HepG2 (cell line): Measurements from ENCODE around the gene DMTF1. TPM values are rescaled to one million over a fixed set of nuclear protein-coding genes. Genes with fewer than 3 reads are reported as not detected.

Experiments used
- EED ChIP-seq: sonication (generic); formaldehyde crosslinking; IDR thresholded peaks from 2 replicates; pipeline ENCODE4 v1.5.0; 2020; ENCODE audit warnings: mild to moderate bottlenecking, missing genetic modification reagents
- MIER2 ChIP-seq: IDR thresholded peaks from 2 replicates; pipeline ENCODE4 v1.6.1; 2016; ENCODE audit warnings: missing biosample characterization, missing genetic modification reagents
- NFKBIZ ChIP-seq: IDR thresholded peaks from 2 replicates; pipeline ENCODE4 v1.6.1; 2018; ENCODE audit warnings: missing genetic modification reagents, missing compliant biosample characterization
- REL ChIP-seq: sonication (generic); formaldehyde crosslinking; conservative IDR thresholded peaks from 2 replicates; pipeline ENCODE4 v1.8.0; 2022; ENCODE audit warnings: mild to moderate bottlenecking, missing genetic modification reagents, moderate library complexity
- RFX5 ChIP-seq: IDR thresholded peaks from 2 replicates; pipeline ENCODE4 v1.6.1; 2011; ENCODE audit warnings: low read depth, low read length, improper control_type of control experiment
- SALL2 ChIP-seq: sonication (generic); formaldehyde crosslinking; IDR thresholded peaks from 2 replicates; pipeline ENCODE4 v1.8.1; 2023; ENCODE audit warnings: mild to moderate bottlenecking, missing genetic modification reagents, inconsistent platforms
- THAP11 ChIP-seq: IDR thresholded peaks from 2 replicates; pipeline ENCODE4 v1.6.1; 2016; ENCODE audit warnings: missing biosample characterization, missing genetic modification reagents
- XBP1 ChIP-seq: sonication (generic); formaldehyde crosslinking; IDR thresholded peaks from 2 replicates; pipeline ENCODE4 v1.5.0; 2020; ENCODE audit warnings: missing genetic modification reagents
- ZBTB42 ChIP-seq: sonication (generic); formaldehyde crosslinking; IDR thresholded peaks from 2 replicates; pipeline ENCODE4 v1.5.0; 2020; ENCODE audit warnings: mild to moderate bottlenecking, missing genetic modification reagents
- ZNF773 ChIP-seq: sonication (generic); formaldehyde crosslinking; IDR thresholded peaks from 2 replicates; pipeline ENCODE4 v1.4.0; 2020; ENCODE audit warnings: missing genetic modification reagents, borderline replicate concordance
- polyA plus RNA-seq, 8 experiments: library from polyadenylated mRNA; depleted of rRNA in 3 of 8; stranded (reverse) in 7 of 8; unstranded in 1 of 8; fragments of >200 nt; fragmentation: Illumina TruSeq in 4 of 8; extraction: Trizol in 4 of 8; gene quantifications; 2 replicates each; pipeline versions ENCODE4 v1.2.1 to v1.2.3, GENCODE V29; 2011 to 2016; ENCODE audit warnings: low read depth in 4 of 8, missing spikeins in 1 of 8, mixed read lengths in 1 of 8; ENCODE audit not compliant: insufficient read depth in 1 of 8
- total RNA-seq, 5 experiments: library from RNA; depleted of rRNA; stranded (reverse); fragments of >200 nt; fragmentation: Illumina TruSeq; extraction: Trizol; gene quantifications; 2 replicates each; pipeline ENCODE4 v1.2.3, GENCODE V29; 2016; ENCODE audit warnings: low read depth in 1 of 5
- TF ChIP-seq, protein P1 (sequence below): sonication (generic); formaldehyde crosslinking; IDR thresholded peaks from 2 replicates; pipeline ENCODE4 v1.4.0; 2020; ENCODE audit warnings: mild to moderate bottlenecking, missing genetic modification reagents
- TF ChIP-seq, protein P2 (sequence below): sonication (generic); formaldehyde crosslinking; IDR thresholded peaks from 2 replicates; pipeline ENCODE4 v1.4.0; 2020; ENCODE audit warnings: low read depth, missing genetic modification reagents
- TF ChIP-seq, protein P3 (sequence below): sonication (generic); formaldehyde crosslinking; IDR thresholded peaks from 2 replicates; pipeline ENCODE4 v1.4.0; 2020; ENCODE audit warnings: mild to moderate bottlenecking, missing genetic modification reagents, borderline replicate concordance
- TF ChIP-seq, protein P4 (sequence below): sonication (generic); formaldehyde crosslinking; IDR thresholded peaks from 2 replicates; pipeline ENCODE4 v1.4.0; 2020; ENCODE audit warnings: low read depth, mild to moderate bottlenecking, missing genetic modification reagents
- TF ChIP-seq, protein P5 (sequence below): sonication (generic); formaldehyde crosslinking; IDR thresholded peaks from 2 replicates; pipeline ENCODE4 v1.5.0; 2020; ENCODE audit warnings: missing genetic modification reagents, mild to moderate bottlenecking, borderline replicate concordance
- TF ChIP-seq, protein P6 (sequence below): sonication (generic); formaldehyde crosslinking; IDR thresholded peaks from 2 replicates; pipeline ENCODE4 v1.9.0; 2021; ENCODE audit warnings: missing genetic modification reagents, mild to moderate bottlenecking, borderline replicate concordance

DMTF1 gene
- total and polyA plus RNA-seq, 2 of the 13 experiments (the other 11 are each of a cell fraction or from before 2014, with no cell fraction given) = 45.8 to 132 TPM

DNA sequence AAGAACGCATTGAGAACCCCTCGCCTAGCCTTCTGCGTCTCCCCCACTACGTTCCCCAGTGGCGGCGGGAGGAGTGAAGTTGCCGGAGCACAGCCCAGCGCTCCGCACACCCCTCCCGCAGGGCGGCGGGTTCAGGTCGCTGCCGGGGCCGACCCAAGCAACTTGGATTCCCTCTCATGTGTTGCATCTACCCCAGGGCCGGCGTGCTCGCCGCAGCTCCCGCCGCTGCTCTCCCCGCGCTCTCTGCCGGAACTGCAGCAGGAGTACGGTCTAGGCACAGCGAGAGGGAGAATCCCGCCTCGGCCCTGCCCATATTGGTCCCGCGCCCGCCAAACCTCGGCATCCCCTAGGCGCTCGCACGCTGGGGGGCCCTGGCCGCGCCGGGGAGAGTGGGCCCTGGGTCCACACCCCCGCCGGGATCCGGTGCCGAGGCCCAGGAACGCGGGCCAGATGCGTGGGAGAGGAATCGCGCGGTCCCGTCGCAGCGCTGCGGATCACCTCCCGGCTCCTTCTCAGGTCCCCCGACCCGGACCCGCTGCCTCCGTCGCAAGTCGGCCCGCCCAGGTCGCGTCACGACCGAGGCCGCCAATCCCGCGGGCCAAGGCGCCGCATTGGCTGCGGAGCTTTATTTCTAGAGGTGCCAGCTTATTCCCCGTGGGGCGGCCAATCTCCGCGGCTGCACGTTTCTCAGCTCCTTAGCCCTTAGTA is 67.9 kb downstream of the DMTF1 start (continued):
- TF ChIP-seq, protein P1, sequence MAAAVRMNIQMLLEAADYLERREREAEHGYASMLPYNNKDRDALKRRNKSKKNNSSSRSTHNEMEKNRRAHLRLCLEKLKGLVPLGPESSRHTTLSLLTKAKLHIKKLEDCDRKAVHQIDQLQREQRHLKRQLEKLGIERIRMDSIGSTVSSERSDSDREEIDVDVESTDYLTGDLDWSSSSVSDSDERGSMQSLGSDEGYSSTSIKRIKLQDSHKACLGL (CRISPR knock-in tag) = peak; percentile 69; the same call in 1 of the 2 replicates
- TF ChIP-seq RFX5 (no peak), THAP11 (peak; percentile 16; the same call in 1 of the 2 replicates), EED (CRISPR knock-in tag) (no peak), ZBTB42 (CRISPR knock-in tag) (no peak), MIER2 (no peak), NFKBIZ (CRISPR knock-in tag) (no peak), XBP1 (CRISPR knock-in tag) (no peak), REL (CRISPR knock-in tag) (no peak), SALL2 (no peak; the same call in 1 of the 2 replicates), ZNF773 (CRISPR knock-in tag) (no peak)
- TF ChIP-seq, protein P2, sequence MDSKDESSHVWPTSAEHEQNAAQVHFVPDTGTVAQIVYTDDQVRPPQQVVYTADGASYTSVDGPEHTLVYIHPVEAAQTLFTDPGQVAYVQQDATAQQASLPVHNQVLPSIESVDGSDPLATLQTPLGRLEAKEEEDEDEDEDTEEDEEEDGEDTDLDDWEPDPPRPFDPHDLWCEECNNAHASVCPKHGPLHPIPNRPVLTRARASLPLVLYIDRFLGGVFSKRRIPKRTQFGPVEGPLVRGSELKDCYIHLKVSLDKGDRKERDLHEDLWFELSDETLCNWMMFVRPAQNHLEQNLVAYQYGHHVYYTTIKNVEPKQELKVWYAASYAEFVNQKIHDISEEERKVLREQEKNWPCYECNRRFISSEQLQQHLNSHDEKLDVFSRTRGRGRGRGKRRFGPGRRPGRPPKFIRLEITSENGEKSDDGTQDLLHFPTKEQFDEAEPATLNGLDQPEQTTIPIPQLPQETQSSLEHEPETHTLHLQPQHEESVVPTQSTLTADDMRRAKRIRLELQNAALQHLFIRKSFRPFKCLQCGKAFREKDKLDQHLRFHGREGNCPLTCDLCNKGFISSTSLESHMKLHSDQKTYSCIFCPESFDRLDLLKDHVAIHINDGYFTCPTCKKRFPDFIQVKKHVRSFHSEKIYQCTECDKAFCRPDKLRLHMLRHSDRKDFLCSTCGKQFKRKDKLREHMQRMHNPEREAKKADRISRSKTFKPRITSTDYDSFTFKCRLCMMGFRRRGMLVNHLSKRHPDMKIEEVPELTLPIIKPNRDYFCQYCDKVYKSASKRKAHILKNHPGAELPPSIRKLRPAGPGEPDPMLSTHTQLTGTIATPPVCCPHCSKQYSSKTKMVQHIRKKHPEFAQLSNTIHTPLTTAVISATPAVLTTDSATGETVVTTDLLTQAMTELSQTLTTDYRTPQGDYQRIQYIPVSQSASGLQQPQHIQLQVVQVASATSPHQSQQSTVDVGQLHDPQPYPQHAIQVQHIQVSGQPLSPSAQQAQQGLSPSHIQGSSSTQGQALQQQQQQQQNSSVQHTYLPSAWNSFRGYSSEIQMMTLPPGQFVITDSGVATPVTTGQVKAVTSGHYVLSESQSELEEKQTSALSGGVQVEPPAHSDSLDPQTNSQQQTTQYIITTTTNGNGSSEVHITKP = peak; percentile 44; the same call in 1 of the 2 replicates
- TF ChIP-seq, protein P3, sequence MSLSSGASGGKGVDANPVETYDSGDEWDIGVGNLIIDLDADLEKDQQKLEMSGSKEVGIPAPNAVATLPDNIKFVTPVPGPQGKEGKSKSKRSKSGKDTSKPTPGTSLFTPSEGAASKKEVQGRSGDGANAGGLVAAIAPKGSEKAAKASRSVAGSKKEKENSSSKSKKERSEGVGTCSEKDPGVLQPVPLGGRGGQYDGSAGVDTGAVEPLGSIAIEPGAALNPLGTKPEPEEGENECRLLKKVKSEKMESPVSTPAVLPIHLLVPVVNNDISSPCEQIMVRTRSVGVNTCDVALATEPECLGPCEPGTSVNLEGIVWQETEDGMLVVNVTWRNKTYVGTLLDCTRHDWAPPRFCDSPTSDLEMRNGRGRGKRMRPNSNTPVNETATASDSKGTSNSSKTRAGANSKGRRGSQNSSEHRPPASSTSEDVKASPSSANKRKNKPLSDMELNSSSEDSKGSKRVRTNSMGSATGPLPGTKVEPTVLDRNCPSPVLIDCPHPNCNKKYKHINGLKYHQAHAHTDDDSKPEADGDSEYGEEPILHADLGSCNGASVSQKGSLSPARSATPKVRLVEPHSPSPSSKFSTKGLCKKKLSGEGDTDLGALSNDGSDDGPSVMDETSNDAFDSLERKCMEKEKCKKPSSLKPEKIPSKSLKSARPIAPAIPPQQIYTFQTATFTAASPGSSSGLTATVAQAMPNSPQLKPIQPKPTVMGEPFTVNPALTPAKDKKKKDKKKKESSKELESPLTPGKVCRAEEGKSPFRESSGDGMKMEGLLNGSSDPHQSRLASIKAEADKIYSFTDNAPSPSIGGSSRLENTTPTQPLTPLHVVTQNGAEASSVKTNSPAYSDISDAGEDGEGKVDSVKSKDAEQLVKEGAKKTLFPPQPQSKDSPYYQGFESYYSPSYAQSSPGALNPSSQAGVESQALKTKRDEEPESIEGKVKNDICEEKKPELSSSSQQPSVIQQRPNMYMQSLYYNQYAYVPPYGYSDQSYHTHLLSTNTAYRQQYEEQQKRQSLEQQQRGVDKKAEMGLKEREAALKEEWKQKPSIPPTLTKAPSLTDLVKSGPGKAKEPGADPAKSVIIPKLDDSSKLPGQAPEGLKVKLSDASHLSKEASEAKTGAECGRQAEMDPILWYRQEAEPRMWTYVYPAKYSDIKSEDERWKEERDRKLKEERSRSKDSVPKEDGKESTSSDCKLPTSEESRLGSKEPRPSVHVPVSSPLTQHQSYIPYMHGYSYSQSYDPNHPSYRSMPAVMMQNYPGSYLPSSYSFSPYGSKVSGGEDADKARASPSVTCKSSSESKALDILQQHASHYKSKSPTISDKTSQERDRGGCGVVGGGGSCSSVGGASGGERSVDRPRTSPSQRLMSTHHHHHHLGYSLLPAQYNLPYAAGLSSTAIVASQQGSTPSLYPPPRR = 0 out of 2 replicates have a peak, but pooled peaks have one; percentile 17
- TF ChIP-seq, protein P4, sequence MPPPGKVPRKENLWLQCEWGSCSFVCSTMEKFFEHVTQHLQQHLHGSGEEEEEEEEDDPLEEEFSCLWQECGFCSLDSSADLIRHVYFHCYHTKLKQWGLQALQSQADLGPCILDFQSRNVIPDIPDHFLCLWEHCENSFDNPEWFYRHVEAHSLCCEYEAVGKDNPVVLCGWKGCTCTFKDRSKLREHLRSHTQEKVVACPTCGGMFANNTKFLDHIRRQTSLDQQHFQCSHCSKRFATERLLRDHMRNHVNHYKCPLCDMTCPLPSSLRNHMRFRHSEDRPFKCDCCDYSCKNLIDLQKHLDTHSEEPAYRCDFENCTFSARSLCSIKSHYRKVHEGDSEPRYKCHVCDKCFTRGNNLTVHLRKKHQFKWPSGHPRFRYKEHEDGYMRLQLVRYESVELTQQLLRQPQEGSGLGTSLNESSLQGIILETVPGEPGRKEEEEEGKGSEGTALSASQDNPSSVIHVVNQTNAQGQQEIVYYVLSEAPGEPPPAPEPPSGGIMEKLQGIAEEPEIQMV (CRISPR knock-in tag) = 0 out of 2 replicates have a peak, but pooled peaks have one; percentile 37
- TF ChIP-seq, protein P5, sequence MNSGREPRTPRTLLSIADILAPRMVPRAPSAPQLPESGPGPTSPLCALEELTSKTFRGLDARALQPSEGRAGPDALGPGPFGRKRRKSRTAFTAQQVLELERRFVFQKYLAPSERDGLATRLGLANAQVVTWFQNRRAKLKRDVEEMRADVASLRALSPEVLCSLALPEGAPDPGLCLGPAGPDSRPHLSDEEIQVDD = no peak
- TF ChIP-seq, protein P6, sequence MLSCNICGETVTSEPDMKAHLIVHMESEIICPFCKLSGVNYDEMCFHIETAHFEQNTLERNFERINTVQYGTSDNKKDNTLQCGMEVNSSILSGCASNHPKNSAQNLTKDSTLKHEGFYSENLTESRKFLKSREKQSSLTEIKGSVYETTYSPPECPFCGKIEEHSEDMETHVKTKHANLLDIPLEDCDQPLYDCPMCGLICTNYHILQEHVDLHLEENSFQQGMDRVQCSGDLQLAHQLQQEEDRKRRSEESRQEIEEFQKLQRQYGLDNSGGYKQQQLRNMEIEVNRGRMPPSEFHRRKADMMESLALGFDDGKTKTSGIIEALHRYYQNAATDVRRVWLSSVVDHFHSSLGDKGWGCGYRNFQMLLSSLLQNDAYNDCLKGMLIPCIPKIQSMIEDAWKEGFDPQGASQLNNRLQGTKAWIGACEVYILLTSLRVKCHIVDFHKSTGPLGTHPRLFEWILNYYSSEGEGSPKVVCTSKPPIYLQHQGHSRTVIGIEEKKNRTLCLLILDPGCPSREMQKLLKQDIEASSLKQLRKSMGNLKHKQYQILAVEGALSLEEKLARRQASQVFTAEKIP (CRISPR knock-in tag) = no peak
